Stimulated activated CD8-positive, alpha-beta memory T cell treated with anti-CD3 and anti-CD28 coated beads, Interleukin-15, amount 100 ng/mL, for 24 hours (primary cell): Measurements from ENCODE around the gene TUBB4A.

Experiments
- DNase-seq: peaks from one replicate; pipeline ENCODE4 v3.0.0-alpha.2; 2020; ENCODE audit warnings: low read depth

TUBB4A gene

DNA sequence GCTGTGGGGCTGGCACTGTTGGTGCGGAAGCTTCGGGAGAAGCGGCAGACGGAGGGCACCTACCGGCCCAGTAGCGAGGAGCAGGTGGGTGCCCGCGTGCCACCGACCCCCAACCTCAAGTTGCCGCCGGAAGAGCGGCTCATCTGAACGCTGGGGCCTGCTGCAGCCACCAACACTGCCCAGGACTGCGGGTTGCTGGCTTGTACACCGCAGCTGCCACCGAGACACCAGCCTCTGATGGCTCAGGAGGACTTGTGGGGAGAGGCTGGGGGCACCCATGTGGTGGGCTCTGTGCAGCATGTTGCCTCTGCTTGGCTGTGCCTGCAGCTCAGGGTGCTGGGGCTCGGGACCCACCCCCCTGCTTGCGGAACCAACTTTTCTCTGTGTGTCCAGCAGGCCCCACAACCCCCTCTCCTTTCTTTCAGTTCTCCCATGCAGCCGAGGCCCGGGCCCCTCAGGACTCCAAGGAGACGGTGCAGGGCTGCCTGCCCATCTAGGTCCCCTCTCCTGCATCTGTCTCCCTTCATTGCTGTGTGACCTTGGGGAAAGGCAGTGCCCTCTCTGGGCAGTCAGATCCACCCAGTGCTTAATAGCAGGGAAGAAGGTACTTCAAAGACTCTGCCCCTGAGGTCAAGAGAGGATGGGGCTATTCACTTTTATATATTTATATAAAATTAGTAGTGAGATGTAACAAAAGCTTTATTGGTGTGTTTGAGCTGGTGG lies 35.4 kb downstream of the TUBB4A start:
- no peak for DNase-seq

DNA sequence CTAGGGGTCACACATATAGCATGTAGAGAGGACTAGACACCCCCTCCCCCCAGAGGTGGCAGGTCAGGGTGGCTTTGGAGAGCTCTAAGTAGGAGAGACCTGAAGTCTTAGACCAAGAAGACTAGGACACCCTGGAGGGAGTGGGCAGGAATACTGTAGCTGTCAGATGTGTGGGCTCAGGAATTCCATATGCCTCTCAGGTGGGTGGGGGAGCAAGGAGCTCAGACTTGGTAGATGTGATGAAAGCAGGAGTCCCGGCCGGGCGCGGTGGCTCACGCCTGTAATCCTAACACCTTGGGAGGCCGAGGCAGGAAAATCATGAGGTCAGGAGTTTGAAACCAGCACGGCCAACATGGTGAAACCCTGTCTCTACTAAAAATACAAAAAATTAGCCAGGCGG lies 36.4 kb downstream of the TUBB4A start:
- no peak for DNase-seq

DNA sequence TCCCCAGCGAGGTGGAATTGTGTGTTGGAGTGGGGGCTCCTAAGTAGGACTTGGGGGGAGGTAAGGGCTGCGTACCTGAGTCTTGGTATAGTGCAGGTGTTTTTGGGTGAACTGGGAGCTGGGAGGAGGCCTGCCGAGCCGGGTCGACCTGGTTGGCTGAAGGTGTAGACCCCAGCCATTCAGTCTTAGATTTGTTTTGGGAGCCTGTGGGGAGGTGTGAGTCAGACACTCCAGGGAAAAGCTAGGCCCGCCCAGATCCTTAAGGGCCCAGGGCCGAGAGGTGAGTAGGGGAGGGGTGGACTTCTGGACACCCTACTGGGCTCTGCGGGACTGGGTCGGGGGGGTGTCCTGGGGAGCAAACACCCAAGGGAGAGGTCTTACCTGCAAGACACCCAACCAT lies 37.1 kb downstream of the TUBB4A start:
- DNase-seq, result no peak

DNA sequence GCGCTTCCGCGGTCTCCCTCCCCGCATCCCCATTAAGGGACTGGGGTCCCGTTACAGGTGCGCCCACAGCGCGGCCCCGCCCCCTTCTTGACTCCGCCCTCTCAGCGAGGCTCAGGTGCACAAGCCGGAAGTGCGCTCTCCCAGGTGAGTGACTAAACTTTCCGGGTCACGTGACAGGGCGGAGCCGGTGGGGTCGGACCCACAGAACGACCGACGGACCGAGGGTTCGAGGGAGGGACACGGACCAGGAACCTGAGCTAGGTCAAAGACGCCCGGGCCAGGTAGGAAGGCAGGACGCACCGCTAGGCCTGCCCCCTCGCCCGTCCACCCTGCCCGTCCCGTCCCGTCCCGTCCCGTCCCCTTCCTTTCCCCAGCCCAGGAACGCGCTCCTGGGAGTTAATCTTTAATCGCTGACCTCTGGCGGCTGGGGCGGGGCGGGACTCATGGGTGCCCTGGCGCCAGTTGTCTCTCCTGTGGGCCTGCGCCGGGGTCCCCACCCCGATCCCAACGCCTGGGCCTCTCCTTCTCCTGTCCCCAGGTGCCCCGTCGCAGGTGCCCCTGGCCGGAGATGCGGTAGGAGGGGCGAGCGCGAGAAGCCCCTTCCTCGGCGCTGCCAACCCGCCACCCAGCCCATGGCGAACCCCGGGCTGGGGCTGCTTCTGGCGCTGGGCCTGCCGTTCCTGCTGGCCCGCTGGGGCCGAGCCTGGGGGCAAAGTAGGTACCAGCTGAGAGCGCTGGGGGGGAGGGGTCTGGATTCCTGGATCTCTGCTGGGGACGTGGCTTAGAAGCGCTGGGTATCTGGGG lies 37.8 kb downstream of the TUBB4A start, which contains the start of gene CRB3:
Gene CRB3, plus strand, starts transcription at position 202 of the 804 bp plus-strand sequence. Its CDS starts 431 bp downstream, at position 633.
- peak; percentile 6 for DNase-seq

DNA sequence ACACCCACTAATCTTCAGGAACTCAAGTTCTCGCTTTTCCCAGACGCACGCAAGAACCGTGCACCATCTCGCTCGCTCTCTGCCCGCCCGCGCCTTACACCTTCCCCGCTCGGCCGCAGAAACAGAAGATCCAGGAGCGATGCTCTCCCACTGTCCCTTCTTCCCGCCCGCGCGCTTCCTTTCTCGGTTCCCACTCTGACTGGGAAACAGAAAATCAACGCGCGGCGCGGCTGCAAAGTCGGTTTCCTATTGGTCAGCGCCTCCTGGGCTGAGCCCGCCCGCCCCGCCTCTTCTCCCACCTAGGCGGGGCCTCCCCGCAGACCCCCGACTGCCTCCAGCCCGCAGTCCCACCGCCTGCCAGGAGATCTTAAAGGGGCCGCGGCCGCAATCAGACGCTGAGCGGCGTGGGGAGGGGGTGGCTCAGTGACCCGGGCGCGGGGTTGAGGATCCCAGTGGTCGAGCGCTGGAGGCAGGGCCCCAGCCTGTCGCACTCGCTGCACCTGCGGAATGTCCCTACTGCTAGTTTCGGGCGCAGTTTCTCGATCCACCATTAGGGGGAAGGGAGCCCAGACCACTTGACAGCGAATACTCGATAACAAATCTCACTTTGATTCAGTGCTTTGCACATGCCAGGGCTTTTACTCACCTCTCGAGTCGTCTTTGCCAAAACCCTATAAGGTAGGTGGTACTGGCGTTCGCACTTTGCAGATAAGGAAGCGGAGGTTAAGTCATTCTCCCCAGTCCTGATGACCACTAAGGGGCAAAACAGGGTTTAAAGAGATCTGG lies 41.8 kb downstream of the TUBB4A start:
- DNase-seq, result peak; percentile 84

DNA sequence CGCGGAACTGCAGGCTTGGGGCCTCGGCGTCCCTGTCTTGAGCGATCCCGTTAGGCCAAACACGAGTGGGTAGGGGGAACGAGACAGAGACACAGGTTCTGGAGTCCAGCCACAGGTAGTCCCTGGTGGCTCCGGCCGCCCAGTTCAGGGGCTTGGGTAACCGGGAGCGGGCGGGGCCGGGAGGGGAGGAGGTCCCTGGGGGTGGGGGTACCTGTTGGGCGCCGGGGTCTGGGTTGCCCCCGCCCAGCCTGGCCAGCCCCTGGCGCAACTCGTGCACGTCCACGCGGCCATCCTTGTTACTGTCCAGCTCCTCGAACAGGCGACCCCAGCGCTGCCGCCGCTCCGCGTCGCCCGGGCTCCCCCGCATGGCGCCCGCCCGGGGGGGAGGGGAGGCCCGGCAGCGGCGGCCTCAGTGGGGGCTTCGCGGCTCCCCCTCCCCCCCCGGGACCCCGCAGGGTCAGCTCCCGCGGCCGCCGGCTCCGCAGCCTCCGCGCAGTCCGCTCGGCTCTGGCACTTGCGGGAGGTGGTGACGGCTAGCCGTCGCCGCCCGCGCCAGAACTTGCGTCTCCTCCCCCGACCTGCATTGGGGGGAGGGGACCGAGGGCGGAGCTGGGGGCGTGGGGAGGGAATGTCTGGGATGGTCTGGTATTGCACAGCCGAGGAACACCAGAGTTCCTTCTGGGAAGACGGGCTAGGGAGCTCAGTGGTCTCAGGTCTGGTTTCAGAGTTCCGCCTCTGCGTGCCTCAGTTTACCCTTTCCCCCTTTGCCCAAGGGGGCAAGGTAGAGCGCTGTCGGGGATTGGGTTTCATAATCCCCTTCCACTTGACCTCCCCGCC lies 42.6 kb downstream of the TUBB4A start, which contains the start of gene SLC25A23:
Gene SLC25A23, minus strand, starts transcription at position 531 of the 837 bp plus-strand sequence. Its CDS starts 164 bp downstream, at position 367.
- DNase-seq, result peak; percentile 26

DNA sequence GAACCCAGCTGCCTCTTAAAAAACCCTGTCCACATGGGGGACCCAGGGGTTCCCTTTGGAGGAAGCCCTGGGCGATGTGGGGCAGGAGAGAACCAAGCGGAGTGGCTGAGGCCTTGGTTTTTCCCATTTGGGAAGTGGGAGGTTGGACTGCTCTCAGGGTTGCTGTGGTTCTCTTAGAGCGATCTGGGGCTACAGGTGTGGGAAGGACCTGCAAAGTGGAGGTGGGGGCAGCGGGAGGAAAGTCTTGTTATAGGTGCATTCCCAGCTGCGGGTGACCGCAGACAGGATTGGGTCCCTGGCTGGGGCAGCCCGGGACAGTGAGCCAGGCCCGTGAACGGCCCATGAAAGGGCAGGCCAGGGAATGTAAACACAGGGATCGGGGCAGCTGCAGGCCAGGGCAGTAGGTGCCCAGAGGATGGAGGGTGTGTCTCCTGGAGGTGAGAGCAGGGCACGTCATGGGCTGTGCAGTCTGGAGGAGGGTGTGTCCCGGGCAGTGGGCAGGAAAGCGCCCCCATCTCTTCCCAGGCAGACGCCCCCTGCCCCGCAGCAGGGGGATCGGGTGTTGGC lies 43.3 kb downstream of the TUBB4A start:
- no peak for DNase-seq

DNA sequence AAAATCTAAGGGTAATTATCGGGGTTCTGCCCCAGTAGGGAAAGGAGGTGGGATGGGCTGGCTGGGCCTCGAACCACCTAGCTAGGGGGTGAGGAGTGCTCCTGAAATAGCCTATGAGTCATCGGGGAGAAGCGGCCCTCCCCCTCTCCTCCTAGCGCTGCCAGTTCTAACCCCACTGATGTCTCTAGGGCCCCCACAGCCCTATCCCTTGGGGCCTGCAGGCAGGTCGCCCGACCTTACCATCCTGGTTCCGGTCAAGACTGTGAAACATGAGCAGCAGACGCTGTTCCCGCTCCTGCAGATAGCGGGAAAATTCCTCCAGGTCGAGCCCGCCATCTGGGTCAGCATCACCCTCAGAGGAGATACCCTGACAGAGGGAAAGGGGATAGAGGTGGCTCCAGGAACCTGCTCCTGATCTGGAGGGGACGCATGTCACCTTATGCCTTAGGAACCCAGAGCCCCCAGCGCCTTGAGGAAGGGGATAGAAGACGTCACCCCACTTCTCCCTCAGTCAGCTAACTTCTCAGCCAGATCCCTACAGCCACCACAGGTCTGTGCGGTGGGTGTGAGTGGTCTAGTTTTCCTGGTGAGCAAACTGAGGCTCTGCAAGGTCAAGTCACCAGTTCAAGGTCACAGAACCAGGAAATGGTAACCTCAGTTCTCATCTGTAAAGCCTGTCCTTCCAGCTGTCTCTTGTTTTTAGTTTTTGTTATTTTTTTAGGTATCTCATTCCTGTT lies 44.0 kb downstream of the TUBB4A start:
- DNase-seq, result no peak

DNA sequence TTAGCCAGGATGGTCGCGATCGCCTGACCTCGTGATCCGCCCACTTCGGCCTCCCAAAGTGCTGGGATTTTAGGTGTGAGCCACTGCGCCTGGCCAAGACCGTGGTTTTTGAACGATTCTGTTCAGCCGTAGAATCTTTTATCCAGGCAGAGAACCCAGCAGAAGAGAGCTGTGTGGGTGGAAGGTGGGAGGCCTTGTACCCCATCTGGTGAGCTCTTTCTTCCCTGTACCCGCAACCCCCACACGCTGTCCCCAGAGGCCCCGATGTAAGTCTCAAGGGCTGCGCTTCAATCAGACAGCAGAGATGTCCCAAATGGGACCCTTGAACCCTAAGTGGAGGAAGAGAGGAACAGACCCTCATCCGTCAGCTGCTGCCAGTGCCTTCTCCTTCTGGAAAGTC lies 46.2 kb downstream of the TUBB4A start:
- no peak for DNase-seq

DNA sequence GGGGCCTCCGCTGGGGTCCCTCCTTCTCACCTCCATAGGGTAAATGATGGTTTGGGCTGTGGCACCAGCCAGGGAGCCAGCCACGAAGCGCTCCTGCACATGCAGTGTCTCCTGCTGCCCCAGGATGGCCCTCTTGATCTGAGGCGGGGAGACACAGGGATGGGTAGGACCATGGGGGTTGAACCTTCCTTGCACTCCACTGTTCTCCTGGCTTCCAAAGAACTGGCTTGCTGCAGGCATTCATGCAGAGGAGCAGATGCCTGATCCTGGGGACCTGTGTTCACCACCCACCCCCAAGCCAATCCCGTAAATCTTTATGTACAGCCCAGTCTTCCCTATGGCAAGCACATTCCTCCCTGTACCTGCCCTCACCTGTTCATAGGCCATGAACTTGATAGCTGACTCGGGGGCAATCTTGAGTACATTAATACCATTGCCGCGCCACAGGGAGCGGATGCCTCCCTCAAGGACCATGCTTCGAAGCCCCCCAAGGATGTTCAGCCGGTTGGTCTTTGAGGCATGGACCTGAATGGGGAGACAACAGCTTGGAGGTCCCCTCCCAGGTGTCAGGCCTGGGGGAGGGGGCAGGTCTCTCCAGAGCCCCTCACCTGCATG lies 48.1 kb downstream of the TUBB4A start:
- no peak for DNase-seq

DNA sequence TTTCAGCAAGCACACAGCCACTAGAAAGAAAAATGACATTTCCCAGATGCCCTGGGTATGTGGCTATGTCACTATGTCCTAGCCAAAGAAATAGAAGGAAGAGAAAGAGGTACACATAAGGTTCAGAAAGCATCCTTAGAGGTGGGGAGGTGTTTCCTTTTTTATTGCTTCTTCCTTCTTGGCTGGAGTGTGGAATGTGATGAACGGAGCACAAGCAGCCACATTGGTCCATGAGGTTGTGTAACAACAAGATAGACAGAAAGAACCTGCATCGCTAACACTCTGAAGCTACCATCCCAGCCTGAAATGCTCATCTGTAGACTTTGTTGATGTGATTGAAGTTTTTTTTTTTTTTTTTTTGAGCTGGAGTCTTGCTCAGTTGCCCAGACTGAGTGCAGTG lies 49.2 kb downstream of the TUBB4A start:
- no peak for DNase-seq

DNA sequence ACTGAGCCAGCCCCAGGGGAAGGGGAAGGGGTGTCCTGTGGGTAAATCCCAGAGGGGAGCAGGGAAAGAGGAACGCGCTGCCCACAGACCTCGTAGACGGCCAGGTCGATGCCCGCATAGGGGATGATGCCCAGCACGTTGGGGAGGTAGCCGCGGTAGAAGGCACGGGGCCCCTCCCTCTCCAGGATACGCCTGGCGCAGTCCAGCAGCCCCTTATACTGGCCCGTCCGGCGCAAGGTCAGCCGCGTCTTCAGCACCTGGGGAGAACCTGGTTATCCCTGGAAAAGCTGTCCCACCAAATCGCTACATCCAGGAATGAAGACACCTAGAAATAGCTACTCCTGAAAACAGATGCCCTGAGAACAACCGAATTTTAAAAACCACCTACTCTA lies 49.9 kb downstream of the TUBB4A start:
- no peak for DNase-seq

DNA sequence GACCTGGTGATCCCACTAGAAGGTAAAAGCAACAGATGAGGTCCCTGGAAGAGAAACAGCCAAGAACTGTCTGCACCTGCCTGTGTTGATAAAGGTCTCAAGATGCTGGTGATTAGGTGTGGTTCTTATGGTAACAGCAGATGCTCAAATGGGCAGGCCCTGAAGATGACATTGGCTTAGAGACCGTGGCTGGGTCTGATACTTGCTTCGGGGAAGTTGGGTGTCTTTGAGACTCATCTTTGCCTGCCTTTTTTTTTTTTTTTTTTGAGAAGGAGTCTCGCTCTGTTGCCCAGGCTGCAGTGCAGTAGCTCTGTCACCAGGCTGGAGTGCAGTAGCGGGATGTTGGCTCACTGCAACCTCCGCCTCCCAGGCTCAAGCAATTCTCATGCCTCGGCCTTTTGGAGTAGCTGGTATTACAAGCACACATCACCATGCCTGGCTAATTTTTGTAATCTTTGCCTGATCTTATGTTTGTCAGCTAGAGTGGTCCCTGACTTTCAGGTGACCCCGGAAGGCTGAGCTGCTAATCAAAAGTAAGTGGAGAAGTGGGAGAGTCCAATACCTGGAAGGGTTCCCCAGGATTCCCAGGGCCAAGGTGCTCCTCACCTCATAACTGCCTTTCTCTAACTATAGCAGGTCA lies 50.4 kb downstream of the TUBB4A start:
- DNase-seq, result no peak

DNA sequence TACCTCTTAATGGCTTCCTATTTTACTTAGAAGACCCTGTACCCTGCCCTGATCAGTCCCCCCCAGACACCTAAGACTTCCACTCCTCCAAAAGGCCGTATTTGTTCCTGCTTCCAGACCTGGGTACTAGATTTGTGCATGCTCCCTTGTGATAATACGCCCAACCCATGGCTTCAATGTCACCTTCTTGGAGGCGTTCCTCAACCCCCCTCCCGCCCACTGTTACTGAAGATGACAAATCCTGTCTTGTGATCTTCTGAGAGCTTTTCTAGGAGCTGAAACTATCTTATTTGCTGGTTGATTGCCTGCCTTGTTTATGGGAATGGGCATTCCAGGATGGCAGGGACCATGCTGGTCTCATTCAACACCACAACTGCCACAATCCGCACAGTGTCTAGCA lies 51.9 kb downstream of the TUBB4A start:
- no peak for DNase-seq

DNA sequence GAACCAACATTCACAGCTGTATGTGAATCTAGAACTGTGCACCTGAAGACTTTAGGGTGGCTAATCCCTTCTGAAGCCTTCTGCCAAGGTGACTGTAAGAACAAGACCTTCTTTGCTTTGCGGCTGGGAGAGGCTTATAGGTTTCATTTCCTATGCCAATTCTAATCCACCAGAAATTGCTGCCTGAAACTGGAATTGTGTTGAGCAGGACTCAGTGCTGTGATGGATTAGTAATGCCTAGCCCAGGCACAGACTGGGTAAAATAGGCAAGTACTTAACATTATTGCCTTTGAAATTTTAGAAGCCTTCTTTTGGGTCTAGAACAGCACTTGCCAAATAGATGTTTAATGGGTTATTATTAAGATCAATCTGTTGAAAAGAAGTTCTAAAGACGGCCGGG lies 54.1 kb downstream of the TUBB4A start:
- DNase-seq, result no peak

DNA sequence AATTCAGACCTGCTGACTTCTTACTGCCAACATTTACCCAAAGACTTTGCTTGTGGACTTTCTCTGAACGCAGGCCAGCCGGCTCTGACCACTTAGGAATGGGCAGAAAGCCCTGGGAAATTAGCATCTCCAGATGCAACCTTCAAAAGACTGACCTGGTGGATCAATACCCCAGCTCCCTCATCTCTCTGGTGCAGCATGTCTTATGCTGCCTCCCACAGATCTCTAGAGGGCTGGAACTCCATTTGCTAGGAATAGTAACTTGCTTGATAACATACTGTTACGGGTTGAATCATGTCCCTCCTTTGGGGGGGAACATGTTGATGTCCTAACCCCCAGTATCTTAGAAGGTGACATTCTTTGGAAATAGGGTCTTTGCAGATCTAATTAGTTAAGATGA lies 55.7 kb downstream of the TUBB4A start:
- no peak for DNase-seq
